ENCODE measurements around the gene DENND1A. TPM values are rescaled to one million over a fixed set of nuclear protein-coding genes. Genes with fewer than 3 reads are reported as not detected.

The DENND1A gene
- total RNA-seq, 1 experiment from 2014 or later, result 19.7 TPM

DNA sequence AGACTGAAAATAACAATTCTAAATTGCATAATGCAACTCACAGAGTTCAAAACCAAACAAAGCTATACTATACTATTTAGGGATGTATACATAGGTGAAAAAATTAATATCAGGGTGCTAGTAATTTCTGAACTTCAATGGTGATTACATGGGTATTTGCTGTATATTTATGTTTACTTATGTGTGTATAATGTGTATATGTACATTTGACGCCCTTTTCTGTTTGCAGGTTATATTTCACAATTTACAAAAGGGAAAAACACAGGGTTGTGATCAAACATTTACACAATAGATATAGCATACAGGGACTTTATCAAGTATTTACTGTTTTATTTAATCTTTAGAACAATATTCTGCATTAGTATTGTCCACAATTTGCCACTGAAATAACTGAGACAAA, 184.0 kb downstream of the DENND1A start:
- Histone ChIP-seq H3K36me3 (ENCODE audit: control insufficient read depth, insufficient read depth, low read length) (no peaks in the 10 kb centered on the region; the same call in 1 of the 2 replicates), H3K27ac (ENCODE audit: low read length) (no peak overlapping the region), H3K27me3 (ENCODE audit: control insufficient read depth, insufficient read depth, low read length) (no peaks in the 10 kb centered on the region), H3K4me3 (ENCODE audit: low read depth in 2 of 2, low read length in 2 of 2) (no peak overlapping the region), H3K4me1 (ENCODE audit: control insufficient read depth, insufficient read depth, low read length) (no peaks in the 10 kb centered on the region), H3K9me3 (ENCODE audit: control insufficient read depth, insufficient read depth, low read depth, low read length) (no peaks in the 10 kb centered on the region)
- no peak for ATAC-seq
- intact Hi-C loops (cut with micrococcal nuclease; ENCODE audit: unreplicated experiment), result no loop called here
- TF ChIP-seq SIN3A (IDR thresholded peaks at IDR 0.05; ENCODE audit: borderline replicate concordance, insufficient read depth, low read depth, low read length) (no peak), TCF7L2 (IDR thresholded peaks at IDR 0.05; ENCODE audit: low read depth, low read length) (no peak), POLR2AphosphoS5 (IDR thresholded peaks at IDR 0.05; ENCODE audit: low read depth, low read length) (no peak)
- TF ChIP-seq, protein P1, sequence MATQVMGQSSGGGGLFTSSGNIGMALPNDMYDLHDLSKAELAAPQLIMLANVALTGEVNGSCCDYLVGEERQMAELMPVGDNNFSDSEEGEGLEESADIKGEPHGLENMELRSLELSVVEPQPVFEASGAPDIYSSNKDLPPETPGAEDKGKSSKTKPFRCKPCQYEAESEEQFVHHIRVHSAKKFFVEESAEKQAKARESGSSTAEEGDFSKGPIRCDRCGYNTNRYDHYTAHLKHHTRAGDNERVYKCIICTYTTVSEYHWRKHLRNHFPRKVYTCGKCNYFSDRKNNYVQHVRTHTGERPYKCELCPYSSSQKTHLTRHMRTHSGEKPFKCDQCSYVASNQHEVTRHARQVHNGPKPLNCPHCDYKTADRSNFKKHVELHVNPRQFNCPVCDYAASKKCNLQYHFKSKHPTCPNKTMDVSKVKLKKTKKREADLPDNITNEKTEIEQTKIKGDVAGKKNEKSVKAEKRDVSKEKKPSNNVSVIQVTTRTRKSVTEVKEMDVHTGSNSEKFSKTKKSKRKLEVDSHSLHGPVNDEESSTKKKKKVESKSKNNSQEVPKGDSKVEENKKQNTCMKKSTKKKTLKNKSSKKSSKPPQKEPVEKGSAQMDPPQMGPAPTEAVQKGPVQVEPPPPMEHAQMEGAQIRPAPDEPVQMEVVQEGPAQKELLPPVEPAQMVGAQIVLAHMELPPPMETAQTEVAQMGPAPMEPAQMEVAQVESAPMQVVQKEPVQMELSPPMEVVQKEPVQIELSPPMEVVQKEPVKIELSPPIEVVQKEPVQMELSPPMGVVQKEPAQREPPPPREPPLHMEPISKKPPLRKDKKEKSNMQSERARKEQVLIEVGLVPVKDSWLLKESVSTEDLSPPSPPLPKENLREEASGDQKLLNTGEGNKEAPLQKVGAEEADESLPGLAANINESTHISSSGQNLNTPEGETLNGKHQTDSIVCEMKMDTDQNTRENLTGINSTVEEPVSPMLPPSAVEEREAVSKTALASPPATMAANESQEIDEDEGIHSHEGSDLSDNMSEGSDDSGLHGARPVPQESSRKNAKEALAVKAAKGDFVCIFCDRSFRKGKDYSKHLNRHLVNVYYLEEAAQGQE (IDR thresholded peaks at IDR 0.05; ENCODE audit: insufficient read depth in 1 of 2, low read depth in 2 of 2, low read length in 1 of 2), result no peak
- TF ChIP-seq, protein P2, sequence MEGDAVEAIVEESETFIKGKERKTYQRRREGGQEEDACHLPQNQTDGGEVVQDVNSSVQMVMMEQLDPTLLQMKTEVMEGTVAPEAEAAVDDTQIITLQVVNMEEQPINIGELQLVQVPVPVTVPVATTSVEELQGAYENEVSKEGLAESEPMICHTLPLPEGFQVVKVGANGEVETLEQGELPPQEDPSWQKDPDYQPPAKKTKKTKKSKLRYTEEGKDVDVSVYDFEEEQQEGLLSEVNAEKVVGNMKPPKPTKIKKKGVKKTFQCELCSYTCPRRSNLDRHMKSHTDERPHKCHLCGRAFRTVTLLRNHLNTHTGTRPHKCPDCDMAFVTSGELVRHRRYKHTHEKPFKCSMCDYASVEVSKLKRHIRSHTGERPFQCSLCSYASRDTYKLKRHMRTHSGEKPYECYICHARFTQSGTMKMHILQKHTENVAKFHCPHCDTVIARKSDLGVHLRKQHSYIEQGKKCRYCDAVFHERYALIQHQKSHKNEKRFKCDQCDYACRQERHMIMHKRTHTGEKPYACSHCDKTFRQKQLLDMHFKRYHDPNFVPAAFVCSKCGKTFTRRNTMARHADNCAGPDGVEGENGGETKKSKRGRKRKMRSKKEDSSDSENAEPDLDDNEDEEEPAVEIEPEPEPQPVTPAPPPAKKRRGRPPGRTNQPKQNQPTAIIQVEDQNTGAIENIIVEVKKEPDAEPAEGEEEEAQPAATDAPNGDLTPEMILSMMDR (IDR thresholded peaks at IDR 0.05), result no peak
- DNase-seq (ENCODE audit: low read depth, low spot score), result no peak
- ChIA-PET POLR2A (no interaction called here), CTCF (no interaction called here)
- in situ Hi-C loops (cut with HindIII; ENCODE audit: low pct_unique_long_range_greater_than_20kb, low sequenced_read_pairs), result no loop called here
- BruUV-seq (replicated peaks), result no TSS peak

DNA sequence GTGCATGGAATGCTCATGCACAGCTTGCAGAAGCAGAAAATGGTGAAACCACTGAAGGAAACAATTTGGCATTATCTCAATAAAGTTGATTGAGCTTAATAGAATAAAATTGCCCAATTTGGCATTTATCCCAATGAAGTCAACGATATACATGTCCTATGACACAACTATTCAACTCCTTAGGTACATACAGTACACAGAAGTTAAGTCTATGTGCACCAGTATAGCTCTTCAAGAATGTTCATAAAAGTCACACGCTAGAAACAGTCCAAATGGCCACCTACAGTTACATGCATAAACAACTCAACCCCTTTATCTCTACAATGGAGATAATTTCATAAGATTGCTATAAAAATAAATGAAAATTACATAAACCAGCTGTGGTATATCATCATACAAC, 184.5 kb downstream of the DENND1A start:
- in situ Hi-C loops (cut with HindIII; ENCODE audit: low pct_unique_long_range_greater_than_20kb, low sequenced_read_pairs), result no loop called here
- Histone ChIP-seq H3K4me3 (ENCODE audit: low read depth in 2 of 2, low read length in 2 of 2) (no peak overlapping the region), H3K36me3 (ENCODE audit: control insufficient read depth, insufficient read depth, low read length) (no peaks in the 10 kb centered on the region; the same call in 1 of the 2 replicates), H3K9me3 (ENCODE audit: control insufficient read depth, insufficient read depth, low read depth, low read length) (no peaks in the 10 kb centered on the region), H3K27me3 (ENCODE audit: control insufficient read depth, insufficient read depth, low read length) (no peaks in the 10 kb centered on the region), H3K4me1 (ENCODE audit: control insufficient read depth, insufficient read depth, low read length) (no peaks in the 10 kb centered on the region), H3K27ac (ENCODE audit: low read length) (no peak overlapping the region)
- intact Hi-C loops (cut with micrococcal nuclease; ENCODE audit: unreplicated experiment), result no loop called here
- POLR2A ChIA-PET, result no interaction called here
- no peak for ATAC-seq
- DNase-seq (ENCODE audit: low read depth, low spot score), result no peak
- BruUV-seq (replicated peaks), result no TSS peak
- CTCF ChIA-PET, result no interaction called here
- TF ChIP-seq TCF7L2 (IDR thresholded peaks at IDR 0.05; ENCODE audit: low read depth, low read length) (no peak), POLR2AphosphoS5 (IDR thresholded peaks at IDR 0.05; ENCODE audit: low read depth, low read length) (no peak), SIN3A (IDR thresholded peaks at IDR 0.05; ENCODE audit: borderline replicate concordance, insufficient read depth, low read depth, low read length) (no peak)
- TF ChIP-seq, protein P1 (IDR thresholded peaks at IDR 0.05; ENCODE audit: insufficient read depth in 1 of 2, low read depth in 2 of 2, low read length in 1 of 2), result no peak
- TF ChIP-seq, protein P2 (IDR thresholded peaks at IDR 0.05), result no peak
